ENCODE results near the gene CIRBP.
"Not testable (repeated sequence)": the region's sequence is repeated elsewhere in the genome, so short reads cannot be mapped to it uniquely, and the experiment has no call there.

CIRBP gene

GRCh38 chr19:1239796-1240737 is 29.1 kb upstream of the CIRBP start:
- peaks cover 10% of the 10 kb centered on the region for H3K36me3 ChIP-seq (ENCODE audit: insufficient read depth, low read length)
- 9% methylated on average over 80 of the region's 84 CpGs for WGBS
- H3K27me3 ChIP-seq (ENCODE audit: insufficient read depth, low read length): no peaks in the 10 kb centered on the region
- H3K4me3 ChIP-seq (ENCODE audit: low read length): peak overlapping the region; percentile 60
- peak overlapping the region; percentile 64 for H3K9ac ChIP-seq (ENCODE audit: low read depth, low read length)
- peaks cover 7% of the 10 kb centered on the region; the same call in 1 of the 2 replicates for H3K4me1 ChIP-seq (ENCODE audit: insufficient read depth, low read length)
- no peaks in the 10 kb centered on the region for H3K9me3 ChIP-seq (ENCODE audit: insufficient read depth, low read depth, low read length)
- peak overlapping the region; percentile 76; the same call in 1 of the 2 replicates for H3K27ac ChIP-seq (ENCODE audit: low read depth, low read length)

- Histone ChIP-seq H3K4me1 (ENCODE audit: insufficient read depth, low read length) (peaks cover 7% of the 10 kb centered on the region; the same call in 1 of the 2 replicates), H3K27me3 (ENCODE audit: insufficient read depth, low read length) (no peaks in the 10 kb centered on the region), H3K27ac (ENCODE audit: low read depth, low read length) (no peak overlapping the region), H3K9me3 (ENCODE audit: insufficient read depth, low read depth, low read length) (no peaks in the 10 kb centered on the region), H3K9ac (ENCODE audit: low read depth, low read length) (no peak overlapping the region), H3K36me3 (ENCODE audit: insufficient read depth, low read length) (peaks cover under 1% of the 10 kb centered on the region; the same call in 1 of the 2 replicates), H3K4me3 (ENCODE audit: low read length) (peak overlapping the region; percentile 68)
- 80% methylated on average over 15 of the region's 15 CpGs for WGBS
These were observed 28.2 kb upstream of the CIRBP start for GRCh38 chr19:1240925-1241324.

GRCh38 chr19:1241417-1242095 is 27.6 kb upstream of the CIRBP start, which contains the start of gene ATP5F1D:
TSS of gene ATP5F1D (plus strand) at chr19:1241751. CDS start at chr19:1241851, 100 bp downstream.
- peak within 1 kb of the TSS; percentile 62 for H3K27ac ChIP-seq (ENCODE audit: low read depth, low read length)

GRCh38 chr19:1243768-1244692 is 25.1 kb upstream of the CIRBP start:
- H3K27me3 ChIP-seq (ENCODE audit: insufficient read depth, low read length): no peaks in the 10 kb centered on the region
- peaks cover 7% of the 10 kb centered on the region; the same call in 1 of the 2 replicates for H3K4me1 ChIP-seq (ENCODE audit: insufficient read depth, low read length)
- no peaks in the 10 kb centered on the region for H3K9me3 ChIP-seq (ENCODE audit: insufficient read depth, low read depth, low read length)
- H3K36me3 ChIP-seq (ENCODE audit: insufficient read depth, low read length): no peaks in the 10 kb centered on the region
- H3K27ac ChIP-seq (ENCODE audit: low read depth, low read length): peak overlapping the region; percentile 62; the same call in 1 of the 2 replicates
- H3K9ac ChIP-seq (ENCODE audit: low read depth, low read length): no peak overlapping the region
- H3K4me3 ChIP-seq (ENCODE audit: low read length): no peak overlapping the region
- WGBS: 73% methylated on average over 33 of the region's 33 CpGs

More at GRCh38 chr19:1241417-1242095, 27.6 kb upstream of the CIRBP start, which contains the start of gene ATP5F1D:
- Histone ChIP-seq H3K9ac (ENCODE audit: low read depth, low read length) (peak within 1 kb of the TSS; percentile 73), H3K9me3 (ENCODE audit: insufficient read depth, low read depth, low read length) (no peaks in the 10 kb centered on the region), H3K4me1 (ENCODE audit: insufficient read depth, low read length) (peaks cover 7% of the 10 kb centered on the region; the same call in 1 of the 2 replicates), H3K36me3 (ENCODE audit: insufficient read depth, low read length) (no peaks in the 10 kb centered on the region), H3K4me3 (ENCODE audit: low read length) (peak within 1 kb of the TSS; percentile 68), H3K27me3 (ENCODE audit: insufficient read depth, low read length) (no peaks in the 10 kb centered on the region)
- WGBS: 1% methylated on average over 79 of the region's 79 CpGs

- Histone ChIP-seq H3K9ac (ENCODE audit: low read depth, low read length) (no peak overlapping the region), H3K27me3 (ENCODE audit: insufficient read depth, low read length) (no peaks in the 10 kb centered on the region), H3K27ac (ENCODE audit: low read depth, low read length) (peak overlapping the region; percentile 62; the same call in 1 of the 2 replicates), H3K4me3 (ENCODE audit: low read length) (no peak overlapping the region), H3K4me1 (ENCODE audit: insufficient read depth, low read length) (peaks cover 1% of the 10 kb centered on the region; the same call in 1 of the 2 replicates), H3K36me3 (ENCODE audit: insufficient read depth, low read length) (no peaks in the 10 kb centered on the region), H3K9me3 (ENCODE audit: insufficient read depth, low read depth, low read length) (no peaks in the 10 kb centered on the region)
- WGBS: 76% methylated on average over 31 of the region's 31 CpGs
These were observed 24.3 kb upstream of the CIRBP start for GRCh38 chr19:1244693-1245451.

- 92% methylated on average over 25 of the region's 26 CpGs for WGBS
- no peak overlapping the region for H3K9ac ChIP-seq (ENCODE audit: low read depth, low read length)
- no peaks in the 10 kb centered on the region; the same call in 1 of the 2 replicates for H3K4me1 ChIP-seq (ENCODE audit: insufficient read depth, low read length)
These were observed 23.5 kb upstream of the CIRBP start for GRCh38 chr19:1245494-1246264.

GRCh38 chr19:1246265-1247087 is 22.7 kb upstream of the CIRBP start:
- H3K27me3 ChIP-seq (ENCODE audit: insufficient read depth, low read length); H3K9ac ChIP-seq (ENCODE audit: low read depth, low read length); H3K36me3 ChIP-seq (ENCODE audit: insufficient read depth, low read length); H3K4me3 ChIP-seq (ENCODE audit: low read length); H3K27ac ChIP-seq (ENCODE audit: low read depth, low read length); H3K9me3 ChIP-seq (ENCODE audit: insufficient read depth, low read depth, low read length); H3K4me1 ChIP-seq (ENCODE audit: insufficient read depth, low read length): not testable (repeated sequence)
- WGBS: 91% methylated on average over 26 of the region's 27 CpGs

More at GRCh38 chr19:1245494-1246264, 23.5 kb upstream of the CIRBP start:
- Histone ChIP-seq H3K36me3 (ENCODE audit: insufficient read depth, low read length) (no peaks in the 10 kb centered on the region; the same call in 1 of the 2 replicates), H3K27me3 (ENCODE audit: insufficient read depth, low read length) (no peaks in the 10 kb centered on the region), H3K27ac (ENCODE audit: low read depth, low read length) (no peak overlapping the region), H3K9me3 (ENCODE audit: insufficient read depth, low read depth, low read length) (no peaks in the 10 kb centered on the region), H3K4me3 (ENCODE audit: low read length) (no peak overlapping the region)

GRCh38 chr19:1247748-1248138 is 21.4 kb upstream of the CIRBP start:
- H3K4me1 ChIP-seq (ENCODE audit: insufficient read depth, low read length): no peaks in the 10 kb centered on the region; the same call in 1 of the 2 replicates
- peak overlapping the region; percentile 100 for H3K27ac ChIP-seq (ENCODE audit: low read depth, low read length)
- H3K9me3 ChIP-seq (ENCODE audit: insufficient read depth, low read depth, low read length): no peaks in the 10 kb centered on the region
- 90% methylated on average over 8 of the region's 8 CpGs for WGBS
- H3K36me3 ChIP-seq (ENCODE audit: insufficient read depth, low read length): peaks cover 15% of the 10 kb centered on the region
- no peak overlapping the region for H3K9ac ChIP-seq (ENCODE audit: low read depth, low read length)
- no peaks in the 10 kb centered on the region for H3K27me3 ChIP-seq (ENCODE audit: insufficient read depth, low read length)
- peak overlapping the region; percentile 91 for H3K4me3 ChIP-seq (ENCODE audit: low read length)
